Activated T-cell treated with anti-CD3 and anti-CD28 coated beads, Interleukin-2, amount 50 U/mL, for 1 hour (primary cell): ENCODE measurements around the gene TOMM5.

Experiments
- DNase-seq: peaks from one replicate; pipeline ENCODE4 v3.0.0-alpha.2; 2020

Gene TOMM5

GRCh38 chr9:37561682-37562081, 30.7 kb downstream of the TOMM5 start:
- DNase-seq = no peak

GRCh38 chr9:37559855-37560592, 32.4 kb downstream of the TOMM5 start:
- DNase-seq = no peak

GRCh38 chr9:37559125-37559524, 33.3 kb downstream of the TOMM5 start:
- DNase-seq = no peak

GRCh38 chr9:37555786-37556185, 36.6 kb downstream of the TOMM5 start:
- no peak for DNase-seq

GRCh38 chr9:37554318-37554717, 38.1 kb downstream of the TOMM5 start:
- DNase-seq = no peak

GRCh38 chr9:37551888-37552287, 40.5 kb downstream of the TOMM5 start:
- DNase-seq = no peak

GRCh38 chr9:37551468-37551867, 40.9 kb downstream of the TOMM5 start:
- no peak for DNase-seq

GRCh38 chr9:37550781-37551180, 41.6 kb downstream of the TOMM5 start:
- no peak for DNase-seq

GRCh38 chr9:37549527-37549926, 42.9 kb downstream of the TOMM5 start:
- DNase-seq = no peak

GRCh38 chr9:37547328-37547878, 45.0 kb downstream of the TOMM5 start:
- no peak for DNase-seq

GRCh38 chr9:37543468-37543867, 48.9 kb downstream of the TOMM5 start:
- no peak for DNase-seq

GRCh38 chr9:37542895-37543294, 49.5 kb downstream of the TOMM5 start:
- no peak for DNase-seq

GRCh38 chr9:37542488-37542887, 49.9 kb downstream of the TOMM5 start:
- no peak for DNase-seq

- DNase-seq = no peak
Observed at GRCh38 chr9:37541465-37541864, 50.9 kb downstream of the TOMM5 start.

GRCh38 chr9:37540634-37541033, 51.8 kb downstream of the TOMM5 start:
- DNase-seq = no peak

- DNase-seq = no peak
Observed at GRCh38 chr9:37539634-37540033, 52.8 kb downstream of the TOMM5 start.
